Measurements from ENCODE around the gene SFXN1.
A peak's percentile ranks its signal among the peaks of the same experiment; 100 is the strongest.
"Not testable (repeated sequence)": the region's sequence is repeated elsewhere in the genome, so short reads cannot be mapped to it uniquely, and the experiment has no call there.

Gene SFXN1, protein sequence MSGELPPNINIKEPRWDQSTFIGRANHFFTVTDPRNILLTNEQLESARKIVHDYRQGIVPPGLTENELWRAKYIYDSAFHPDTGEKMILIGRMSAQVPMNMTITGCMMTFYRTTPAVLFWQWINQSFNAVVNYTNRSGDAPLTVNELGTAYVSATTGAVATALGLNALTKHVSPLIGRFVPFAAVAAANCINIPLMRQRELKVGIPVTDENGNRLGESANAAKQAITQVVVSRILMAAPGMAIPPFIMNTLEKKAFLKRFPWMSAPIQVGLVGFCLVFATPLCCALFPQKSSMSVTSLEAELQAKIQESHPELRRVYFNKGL

GRCh38 chr5:175478384-175479124 lies at the start of gene SFXN1:
Gene SFXN1, plus strand, starts transcription at chr5:175478560. Its CDS starts 13,544 bp downstream, at chr5:175492104.
- peak; percentile 77 for DNase-seq (ENCODE audit: low read depth)

- DNase-seq (ENCODE audit: low read depth): no peak
These were observed 43.6 kb upstream of the SFXN1 start for GRCh38 chr5:175434800-175435199.

DNA sequence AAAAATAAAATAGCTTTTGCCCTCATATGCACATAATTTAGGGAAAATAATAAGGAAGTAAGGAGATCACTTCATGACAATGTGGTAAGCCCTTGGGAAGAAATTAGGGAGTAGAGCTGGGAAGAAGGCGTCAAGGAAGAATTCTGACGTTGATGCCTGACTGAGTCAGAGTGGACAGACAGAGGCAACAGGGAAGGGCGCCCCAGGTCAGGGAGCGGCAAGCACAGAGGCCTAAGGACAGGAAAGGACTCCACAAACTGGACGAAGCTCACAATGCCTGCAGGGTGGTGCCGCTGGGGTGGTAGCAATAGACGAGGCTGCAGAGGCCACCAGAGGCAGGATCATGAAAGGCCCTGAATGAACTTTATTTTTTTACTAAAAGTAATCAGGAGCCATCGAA lies 42.0 kb upstream of the SFXN1 start:
- DNase-seq (ENCODE audit: low read depth): no peak

- DNase-seq (ENCODE audit: low read depth): no peak
These were observed 40.0 kb upstream of the SFXN1 start for GRCh38 chr5:175438234-175438857.

- no peak for DNase-seq (ENCODE audit: low read depth)
These were observed 34.8 kb upstream of the SFXN1 start for GRCh38 chr5:175443514-175444059.

DNA sequence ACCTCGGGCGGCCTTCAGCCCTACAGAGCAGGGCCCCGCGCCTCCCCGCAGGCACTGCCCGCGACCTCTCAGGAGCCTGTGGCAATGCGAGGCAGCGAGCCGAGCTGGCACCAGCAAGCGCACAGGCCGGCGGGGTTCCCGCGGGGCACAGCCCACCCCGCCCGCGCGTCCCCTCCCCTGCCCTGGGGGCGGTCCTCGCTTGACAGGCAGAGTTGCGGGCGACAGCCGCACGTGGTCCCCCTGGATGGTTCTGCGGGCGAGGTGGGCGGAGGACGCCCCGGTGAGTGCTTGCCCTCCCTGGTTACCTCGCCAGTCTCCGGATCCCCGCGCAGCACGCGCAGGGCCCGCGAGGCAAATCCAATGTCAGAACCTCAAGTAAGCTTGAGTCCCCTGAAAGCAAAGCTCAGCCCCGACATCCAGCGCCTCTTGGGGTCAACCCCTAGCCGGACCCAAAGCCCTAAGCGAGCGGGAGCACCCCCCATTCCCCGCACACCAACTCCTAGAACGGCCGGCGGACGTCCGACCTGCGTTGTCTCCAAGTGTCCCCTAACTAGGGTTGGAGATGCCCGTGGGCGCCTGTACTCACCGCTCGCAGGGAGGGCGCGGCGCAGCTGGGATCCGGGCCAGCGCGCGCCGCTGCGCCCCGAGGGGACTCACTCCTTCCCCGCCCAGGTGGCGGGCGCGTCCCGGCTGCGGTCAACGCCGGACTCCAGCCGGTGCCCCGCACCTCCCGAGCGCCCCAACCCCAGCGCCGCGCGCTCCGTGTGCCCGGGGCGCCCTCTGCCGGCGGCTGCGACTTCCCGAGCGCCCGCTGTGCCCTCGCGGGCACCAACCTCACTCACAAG lies 34.1 kb upstream of the SFXN1 start, which contains the start of gene DRD1:
DRD1 (minus strand) TSS at position 123 of the 845 bp plus-strand sequence. CDS start 1,083 bp downstream, outside the sequence.
- peak; percentile 31 for DNase-seq (ENCODE audit: low read depth)

- DNase-seq (ENCODE audit: low read depth): no peak
These were observed 33.4 kb upstream of the SFXN1 start for GRCh38 chr5:175444905-175445456.

DNA sequence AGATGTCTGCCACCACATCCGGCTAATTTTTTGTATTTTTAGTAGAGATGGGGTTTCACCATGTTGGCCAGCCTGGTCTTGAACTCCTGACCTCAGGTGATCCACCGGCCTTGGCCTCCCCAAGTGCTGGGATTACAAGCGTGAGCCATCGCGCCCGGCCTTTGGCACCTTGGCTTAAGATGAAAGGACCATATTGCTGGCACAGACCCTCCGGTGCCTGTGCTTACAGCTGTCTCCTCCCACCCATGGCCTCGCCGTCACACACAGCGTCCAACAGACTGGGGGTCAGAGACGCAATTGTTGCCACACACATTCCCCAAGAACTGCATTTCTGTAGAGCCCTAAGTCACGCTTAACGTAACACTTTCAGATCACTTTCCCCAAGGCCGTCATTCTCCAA lies 32.0 kb upstream of the SFXN1 start:
- not testable (repeated sequence) for DNase-seq (ENCODE audit: low read depth)

DNA sequence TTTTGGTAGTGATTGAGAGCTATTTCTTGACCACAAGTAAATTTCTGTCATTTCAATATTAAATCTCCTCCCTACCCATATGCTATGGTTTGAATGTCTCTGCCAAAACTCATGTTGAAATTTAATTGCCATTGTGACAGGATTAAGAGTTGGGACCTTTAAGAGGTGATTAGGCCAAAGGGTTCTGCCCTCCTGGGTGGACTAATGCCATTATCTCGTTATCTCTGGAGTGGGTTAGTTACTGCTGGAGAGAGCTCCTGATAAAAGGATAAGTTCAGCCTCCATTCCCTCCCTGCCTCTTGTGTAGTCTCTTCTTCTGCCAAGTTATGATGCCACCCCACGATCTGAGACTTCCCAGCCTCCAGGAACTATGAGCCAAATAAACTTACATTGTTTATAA lies 30.8 kb upstream of the SFXN1 start:
- DNase-seq (ENCODE audit: low read depth): no peak

DNA sequence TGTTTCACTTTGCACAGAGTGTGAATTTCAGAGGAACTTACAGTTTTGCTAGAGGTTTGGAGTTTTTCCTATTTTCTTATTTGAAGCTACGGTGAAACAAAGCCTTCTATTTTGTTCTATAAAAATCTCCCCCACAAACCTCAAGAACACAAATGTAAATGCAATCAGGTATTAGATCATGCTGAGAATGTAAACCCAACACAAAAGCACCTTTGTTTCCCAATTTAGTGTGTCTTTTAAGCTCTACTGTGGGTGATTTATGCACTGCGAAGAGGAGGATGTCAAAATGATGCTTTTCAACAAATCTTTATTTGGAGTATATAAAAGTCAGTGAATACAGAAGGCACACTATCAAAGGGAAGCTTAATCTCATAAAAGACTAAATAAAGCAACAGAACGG lies 30.1 kb upstream of the SFXN1 start:
- no peak for DNase-seq (ENCODE audit: low read depth)

- DNase-seq (ENCODE audit: low read depth): no peak
These were observed 26.2 kb upstream of the SFXN1 start for GRCh38 chr5:175452166-175452565.

DNA sequence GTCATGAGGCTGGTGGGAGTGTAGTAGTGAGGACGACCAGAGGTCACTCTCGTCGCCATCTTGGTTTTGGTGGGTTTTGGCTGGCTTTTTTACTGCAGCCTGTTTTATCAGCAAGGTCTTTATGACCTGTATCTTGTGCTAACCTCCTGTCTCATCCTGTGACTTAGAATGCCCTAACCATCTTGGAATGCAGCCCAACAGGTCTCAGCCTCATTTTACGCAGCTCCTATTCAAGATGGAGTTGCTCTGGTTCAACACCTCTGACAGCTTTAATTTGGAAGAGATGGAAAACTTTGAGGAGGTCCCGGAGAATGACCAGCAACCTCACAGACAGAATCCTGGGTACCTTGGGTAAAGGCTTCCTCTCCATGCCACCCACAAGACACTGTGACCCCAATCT lies 24.0 kb upstream of the SFXN1 start:
- not testable (repeated sequence) for DNase-seq (ENCODE audit: low read depth)

- no peak for DNase-seq (ENCODE audit: low read depth)
These were observed 22.1 kb upstream of the SFXN1 start for GRCh38 chr5:175456105-175456742.

DNA sequence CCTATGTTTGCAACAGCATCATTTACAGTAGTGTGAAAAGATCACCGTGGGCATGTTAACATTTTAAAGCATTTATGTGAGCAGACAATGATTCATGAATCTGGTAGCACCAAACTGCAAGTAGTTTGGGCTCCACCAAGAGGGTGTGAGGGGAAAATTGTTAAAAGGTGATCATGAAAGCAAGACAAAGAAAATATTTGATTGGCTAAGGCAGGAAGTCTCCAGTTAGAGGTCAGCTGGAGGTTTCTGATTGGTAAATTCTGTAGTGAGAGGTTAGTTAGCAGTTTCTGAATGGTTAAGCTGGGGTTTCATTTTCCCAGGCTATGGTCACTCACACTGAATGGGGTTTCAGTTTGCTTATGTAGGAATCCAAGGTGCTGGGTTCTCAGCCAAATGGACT lies 20.9 kb upstream of the SFXN1 start:
- DNase-seq (ENCODE audit: low read depth): no peak

GRCh38 chr5:175460126-175460525 lies 18.2 kb upstream of the SFXN1 start:
- no peak for DNase-seq (ENCODE audit: low read depth)

DNA sequence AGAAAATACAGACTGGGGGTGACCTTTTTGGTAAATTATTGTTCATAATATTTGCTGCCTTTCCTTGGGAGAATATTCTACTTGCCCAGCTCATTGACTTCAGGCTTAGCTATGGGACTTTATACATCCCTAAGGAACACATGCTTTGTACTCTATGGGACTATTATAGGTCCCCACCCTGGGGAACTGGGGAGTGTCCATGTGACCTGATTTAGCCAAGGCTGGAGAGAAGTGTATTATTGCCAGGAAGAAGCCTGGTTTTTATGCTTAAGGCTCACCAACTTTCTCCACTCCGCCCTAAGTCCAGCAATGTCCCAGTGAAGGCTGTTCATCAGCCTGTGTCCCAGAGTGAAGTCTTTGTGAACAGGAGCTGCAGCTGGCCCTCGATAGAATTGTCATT lies 17.8 kb upstream of the SFXN1 start:
- DNase-seq (ENCODE audit: low read depth): no peak

GRCh38 chr5:175461370-175461769 lies 17.0 kb upstream of the SFXN1 start:
- DNase-seq (ENCODE audit: low read depth): no peak

GRCh38 chr5:175463641-175464040 lies 14.7 kb upstream of the SFXN1 start:
- no peak for DNase-seq (ENCODE audit: low read depth)

GRCh38 chr5:175464074-175464941 lies 14.1 kb upstream of the SFXN1 start:
- DNase-seq (ENCODE audit: low read depth): peak; percentile 54

GRCh38 chr5:175464942-175465233 lies 13.5 kb upstream of the SFXN1 start:
- DNase-seq (ENCODE audit: low read depth): no peak
